ENCODE results near the gene CLSTN1. TPM values are rescaled to one million over a fixed set of nuclear protein-coding genes. Genes with fewer than 3 reads are reported as not detected.

The CLSTN1 gene
- total RNA-seq, 1 experiment from 2014 or later = 100 TPM

GRCh38 chr1:9787702-9788101 is 36.1 kb downstream of the CLSTN1 start:
- H3K27ac ChIP-seq (ENCODE audit: insufficient read length, low read depth, low read length) = no peak overlapping the region
- Mint-ChIP-seq H3K4me3 (no peak overlapping the region), H3K9me3 (peaks cover 0 to 2% of the 10 kb centered on the region in 2 experiments; a peak in 3 of 5 replicates), H3K27me3 (ENCODE audit: low read depth) (no peaks in the 10 kb centered on the region; the same call in 1 of the 2 replicates), H3K36me3 (ENCODE audit: insufficient read depth in 1 of 3, low read depth in 3 of 3) (peaks cover 6 to 18% (median 6%) of the 10 kb centered on the region in 3 experiments; a peak in 4 of 7 replicates), H3K27ac (peak overlapping the region in 1 of 3 experiments; percentile 79; a peak in 3 of 7 replicates), H3K4me1 (peaks cover 23 to 34% of the 10 kb centered on the region in 2 experiments)
- H3K9me3 ChIP-seq (ENCODE audit: control insufficient read depth, low read depth, low read length) = no peaks in the 10 kb centered on the region
- H2BK5ac ChIP-seq (ENCODE audit: insufficient read length, low read length) = no peak overlapping the region
- H2AK5ac ChIP-seq (ENCODE audit: insufficient read length, low read length) = no peak overlapping the region
- no peak overlapping the region for H3K4ac ChIP-seq (ENCODE audit: low read depth, low read length)
- H3K4me2 ChIP-seq (ENCODE audit: insufficient read depth, insufficient read length, low read length) = no peak overlapping the region
- no peak overlapping the region for H4K5ac ChIP-seq (ENCODE audit: insufficient read length, low read depth, low read length)
- WGBS (ENCODE audit: extremely low coverage, insufficient read length, low lambda C conversion rate) = no CpG with 5 or more reads among the region's 8 CpGs
- no peaks in the 10 kb centered on the region for H3K23me2 ChIP-seq (ENCODE audit: insufficient read length, low read depth, low read length, poor library complexity, severe bottlenecking)
- H2BK120ac ChIP-seq (ENCODE audit: low read depth, low read length, poor library complexity, severe bottlenecking) = no peak overlapping the region
- H3K4me1 ChIP-seq (ENCODE audit: insufficient read depth, low read length) = peaks cover 2% of the 10 kb centered on the region; the same call in 1 of the 2 replicates
- no peak overlapping the region for H3K56ac ChIP-seq (ENCODE audit: insufficient read length, low read depth, low read length)
- no peak overlapping the region for H4K8ac ChIP-seq (replicated peaks; ENCODE audit: insufficient read length, low read depth, low read length)
- H3K27me3 ChIP-seq (ENCODE audit: insufficient read depth, low read length) = no peaks in the 10 kb centered on the region
- H2BK20ac ChIP-seq (ENCODE audit: low read depth, low read length, poor library complexity, severe bottlenecking) = no peak overlapping the region
- TF ChIP-seq CTCF (conservative IDR thresholded peaks at IDR 0.05) = no peak
- H2BK15ac ChIP-seq (ENCODE audit: low read depth, low read length) = no peak overlapping the region
- no peak overlapping the region for H2BK12ac ChIP-seq (ENCODE audit: insufficient read length, low read depth, low read length)
- H3K23ac ChIP-seq (ENCODE audit: insufficient read length, low read depth, low read length) = no peak overlapping the region
- no peak overlapping the region for H3K14ac ChIP-seq (ENCODE audit: insufficient read depth, low read length)
- DNase-seq = no peak
- no peak overlapping the region for H4K91ac ChIP-seq (ENCODE audit: insufficient read length, low read depth, low read length)
- peaks cover 17% of the 10 kb centered on the region for H3K79me1 ChIP-seq (ENCODE audit: insufficient read depth, low read depth, low read length, poor library complexity, severe bottlenecking)
- no peak overlapping the region for H3T11ph ChIP-seq (ENCODE audit: low read length)
- no peak overlapping the region for H3K18ac ChIP-seq (ENCODE audit: insufficient read length, low read depth, low read length)
- H4K20me1 ChIP-seq (ENCODE audit: control insufficient read depth, insufficient read depth, insufficient read length) = no peaks in the 10 kb centered on the region
- H3K79me2 ChIP-seq (ENCODE audit: insufficient read depth, low read length) = peaks cover 8% of the 10 kb centered on the region; the same call in 1 of the 2 replicates
- no peak overlapping the region for H3K9ac ChIP-seq (ENCODE audit: extremely low read depth, insufficient read length, low read length)
- no peak overlapping the region for H2AFZ ChIP-seq (ENCODE audit: low read length)
